Gastrocnemius medialis (tissue), 4 donors: ENCODE results near the gene PTN. TPM values are rescaled to one million over a fixed set of nuclear protein-coding genes. Genes with fewer than 3 reads are reported as not detected.

ENCODE experiments used
- ATAC-seq, 2 donors: fragments of 150-250 bp; one replicate each; pipeline ENCODE4 v1.9.1; 2016
- DNase-seq, 2 donors: peaks; one replicate each; pipeline ENCODE4 v3.0.0-alpha.2; 2019
- H3K27ac ChIP-seq, 4 donors: fragments of 200-600 bp; sonication (generic); 1 replicate in 1 of 4; 2 replicates in 3 of 4; pipeline ENCODE4 v1.5.1; 2016 to 2018; ENCODE audit warnings: mild to moderate bottlenecking in 2 of 4, moderate library complexity in 1 of 4
- H3K27me3 ChIP-seq, 3 donors: fragments of 200-600 bp; sonication (generic) in 2 of 3; 1 replicate in 1 of 3; 2 replicates in 2 of 3; pipeline versions ENCODE4 v1.5.1 to v1.6.0; 2016 to 2019; ENCODE audit warnings: mild to moderate bottlenecking in 1 of 3, moderate library complexity in 1 of 3
- H3K36me3 ChIP-seq, 2 donors: fragments of 200-600 bp; sonication (generic) in 1 of 2; one replicate each; pipeline ENCODE4 v1.5.1; 2017 to 2018
- H3K4me1 ChIP-seq, 2 donors: fragments of 200-600 bp; sonication (generic) in 1 of 2; one replicate each; pipeline ENCODE4 v1.5.1; 2016 to 2017; ENCODE audit warnings: mild to moderate bottlenecking in 2 of 2
- H3K4me3 ChIP-seq, 4 donors: fragments of 200-600 bp; sonication (generic) in 3 of 4; 1 replicate in 1 of 4; 2 replicates in 3 of 4; pipeline ENCODE4 v1.5.1; 2016 to 2019; ENCODE audit warnings: mild to moderate bottlenecking in 2 of 4
- H3K9me3 ChIP-seq, 3 donors: fragments of 200-600 bp; sonication (generic) in 2 of 3; 1 replicate in 1 of 3; 2 replicates in 2 of 3; pipeline ENCODE4 v1.5.1; 2016 to 2019
- CTCF ChIP-seq, 5 experiments: fragments of 450-650 bp in 3 of 5; fragments of 200-600 bp in 2 of 5; sonication (generic) in 2 of 5; IDR thresholded peaks in 4 of 5; conservative IDR thresholded peaks in 1 of 5; 1 replicate in 4 of 5; 2 replicates in 1 of 5; pipeline ENCODE4 v1.5.1; 2016 to 2019; ENCODE audit warnings: antibody characterized with exemption in 5 of 5, mild to moderate bottlenecking in 3 of 5, moderate library complexity in 3 of 5
- POLR2A ChIP-seq, 2 donors: fragments of 450-650 bp; IDR thresholded peaks; one replicate each; pipeline ENCODE4 v1.6.1; 2017; ENCODE audit warnings: antibody characterized with exemption in 2 of 2, mild to moderate bottlenecking in 2 of 2, moderate library complexity in 2 of 2
- in situ Hi-C, 4 donors: fragments of 200-750 bp; cut with MboI; loops; one replicate each; pipeline versions ENCODE4 v1.15.0 to v1.8.0; 2017; ENCODE audit warnings: low sequenced_read_pairs in 4 of 4
- intact Hi-C: fragments of 100-400 bp; cut with DNase I; formaldehyde crosslinking; loops from one replicate; pipeline ENCODE4 v1.15.1; 2023; ENCODE audit warnings: low total_unique reads
- total RNA-seq, 4 donors: library from RNA; depleted of rRNA; stranded (reverse); fragments of >200 nt; gene quantifications; one replicate each; pipeline versions ENCODE4 v1.1.0 to v1.2.3, GENCODE V29; 2016

Gene PTN
- total RNA-seq, 4 donors from 2014 or later: 0.29 to 0.87 (median 0.46) TPM; not detected in 1

- in situ Hi-C loops (no loop called here), intact Hi-C loops (no loop called here)
- no peaks in the 10 kb centered on the region for H3K4me1 ChIP-seq
- TF ChIP-seq CTCF (IDR thresholded peaks at IDR 0.05 in 4 of 5, conservative IDR thresholded peaks at IDR 0.05 in 1 of 5) (no peak), POLR2A (IDR thresholded peaks at IDR 0.05) (no peak)
- ATAC-seq (no peak), DNase-seq (no peak)
- no peak overlapping the region for H3K27ac ChIP-seq
- H3K36me3 ChIP-seq: no peaks in the 10 kb centered on the region
- no peaks in the 10 kb centered on the region for H3K27me3 ChIP-seq
- H3K9me3 ChIP-seq: no peaks in the 10 kb centered on the region
- H3K4me3 ChIP-seq: no peak overlapping the region
Measured at GRCh38 chr7:137297551-137298463, 45.7 kb downstream of the PTN start.

- H3K27me3 ChIP-seq: no peaks in the 10 kb centered on the region
- in situ Hi-C loops (no loop called here), intact Hi-C loops (no loop called here)
- H3K4me1 ChIP-seq: no peaks in the 10 kb centered on the region
- no peaks in the 10 kb centered on the region for H3K9me3 ChIP-seq
- DNase-seq (no peak), ATAC-seq (no peak)
- H3K27ac ChIP-seq: no peak overlapping the region
- TF ChIP-seq POLR2A (IDR thresholded peaks at IDR 0.05) (no peak), CTCF (IDR thresholded peaks at IDR 0.05 in 4 of 5, conservative IDR thresholded peaks at IDR 0.05 in 1 of 5) (no peak)
- no peaks in the 10 kb centered on the region for H3K36me3 ChIP-seq
- H3K4me3 ChIP-seq: no peak overlapping the region
Measured at GRCh38 chr7:137296576-137296975, 47.0 kb downstream of the PTN start.

GRCh38 chr7:137295739-137296324, 47.7 kb downstream of the PTN start:
- Histone ChIP-seq H3K4me1 (no peaks in the 10 kb centered on the region), H3K27me3 (no peaks in the 10 kb centered on the region), H3K9me3 (no peaks in the 10 kb centered on the region), H3K36me3 (no peaks in the 10 kb centered on the region), H3K27ac (no peak overlapping the region), H3K4me3 (no peak overlapping the region)
- in situ Hi-C loops: no loop called here
- no peak for ATAC-seq
- TF ChIP-seq POLR2A (IDR thresholded peaks at IDR 0.05) (no peak), CTCF (IDR thresholded peaks at IDR 0.05 in 4 of 5, conservative IDR thresholded peaks at IDR 0.05 in 1 of 5) (no peak)
- intact Hi-C loops: no loop called here
- DNase-seq: no peak

GRCh38 chr7:137289101-137289500, 54.4 kb downstream of the PTN start:
- intact Hi-C loops (no loop called here), in situ Hi-C loops (no loop called here)
- Histone ChIP-seq H3K27me3 (no peaks in the 10 kb centered on the region), H3K9me3 (no peaks in the 10 kb centered on the region), H3K36me3 (no peaks in the 10 kb centered on the region), H3K4me1 (no peaks in the 10 kb centered on the region), H3K27ac (no peak overlapping the region), H3K4me3 (no peak overlapping the region)
- ATAC-seq (no peak), DNase-seq (no peak)
- TF ChIP-seq CTCF (IDR thresholded peaks at IDR 0.05 in 4 of 5, conservative IDR thresholded peaks at IDR 0.05 in 1 of 5) (no peak), POLR2A (IDR thresholded peaks at IDR 0.05) (no peak)
